GM18508 (cell line): Measurements from ENCODE around the gene LINC01488.

Experiments used
- ATAC-seq: cut with Tn5 transposase; IDR thresholded peaks from one replicate; pipeline ENCODE4 v1.9.1; 2021; ENCODE audit warnings: moderate number of reproducible peaks; ENCODE audit not compliant: insufficient read depth, unreplicated experiment

Gene LINC01488

GRCh38 chr11:69444381-69445130 lies 36.9 kb upstream of the LINC01488 start:
- no peak for ATAC-seq

- ATAC-seq, result no peak
Observed at GRCh38 chr11:69445131-69445470, 36.4 kb upstream of the LINC01488 start.

- no peak for ATAC-seq
Observed at GRCh38 chr11:69446108-69446507, 35.4 kb upstream of the LINC01488 start.

GRCh38 chr11:69447786-69448185 lies 33.7 kb upstream of the LINC01488 start:
- no peak for ATAC-seq

GRCh38 chr11:69448471-69449284 lies 32.8 kb upstream of the LINC01488 start:
- no peak for ATAC-seq

- ATAC-seq, result no peak
Observed at GRCh38 chr11:69449320-69450063, 32.0 kb upstream of the LINC01488 start.

- no peak for ATAC-seq
Observed at GRCh38 chr11:69450064-69450856, 31.2 kb upstream of the LINC01488 start.

GRCh38 chr11:69450857-69451220 lies 30.6 kb upstream of the LINC01488 start:
- ATAC-seq, result no peak

GRCh38 chr11:69451289-69451688 lies 30.2 kb upstream of the LINC01488 start:
- no peak for ATAC-seq

GRCh38 chr11:69452206-69452987 lies 29.1 kb upstream of the LINC01488 start:
- no peak for ATAC-seq

- no peak for ATAC-seq
Observed at GRCh38 chr11:69453151-69453550, 28.3 kb upstream of the LINC01488 start.

- no peak for ATAC-seq
Observed at GRCh38 chr11:69454018-69454417, 27.4 kb upstream of the LINC01488 start.

- no peak for ATAC-seq
Observed at GRCh38 chr11:69455969-69456368, 25.5 kb upstream of the LINC01488 start.

- ATAC-seq, result no peak
Observed at GRCh38 chr11:69456712-69457111, 24.8 kb upstream of the LINC01488 start.

GRCh38 chr11:69459848-69460539 lies 21.5 kb upstream of the LINC01488 start:
- ATAC-seq, result no peak

GRCh38 chr11:69460540-69461257 lies 20.8 kb upstream of the LINC01488 start:
- no peak for ATAC-seq

GRCh38 chr11:69461272-69461962 lies 20.0 kb upstream of the LINC01488 start:
- ATAC-seq, result no peak
